Astrocyte (in vitro differentiated cells and primary cell): Measurements from ENCODE around the gene PEX5L. TPM values are rescaled to one million over a fixed set of nuclear protein-coding genes. Genes with fewer than 3 reads are reported as not detected.

Experiments used
- DNase-seq: peaks from one replicate; pipeline ENCODE4 v3.0.0-alpha.2; 2010; ENCODE audit warnings: low read depth
- FAIRE-seq: peaks from 2 replicates; lab custom pipeline; 2011; peaks lifted over from hg19 to GRCh38; lab: Jason Lieb, UNC
- H2AFZ ChIP-seq: 2 replicates; pipeline ENCODE4 v1.6.0; 2012; ENCODE audit warnings: low read depth, low read length, inconsistent platforms
- H3K27ac ChIP-seq: 2 replicates; pipeline ENCODE4 v1.5.1; 2011; ENCODE audit warnings: low read depth, low read length, inconsistent platforms
- H3K27me3 ChIP-seq: 2 replicates; pipeline ENCODE4 v1.6.0; 2011; ENCODE audit warnings: low read length, inconsistent platforms; ENCODE audit not compliant: insufficient read depth
- H3K36me3 ChIP-seq: 2 replicates; pipeline ENCODE4 v1.5.1; 2011; ENCODE audit warnings: low read length, inconsistent platforms; ENCODE audit not compliant: insufficient read depth
- H3K4me1 ChIP-seq: 2 replicates; pipeline ENCODE4 v1.5.1; 2011; ENCODE audit warnings: low read length, inconsistent platforms; ENCODE audit not compliant: insufficient read depth
- H3K4me2 ChIP-seq: 2 replicates; pipeline ENCODE4 v1.6.0; 2012; ENCODE audit warnings: low read length, inconsistent platforms
- H3K4me3 ChIP-seq: 2 replicates; pipeline ENCODE4 v1.5.1; 2011; ENCODE audit warnings: low read depth, mild to moderate bottlenecking, low read length, inconsistent platforms; ENCODE audit not compliant: insufficient read depth
- H3K79me2 ChIP-seq: 2 replicates; pipeline ENCODE4 v1.6.0; 2012; ENCODE audit warnings: mild to moderate bottlenecking, low read length, inconsistent platforms; ENCODE audit not compliant: insufficient read depth
- H3K9ac ChIP-seq: 2 replicates; pipeline ENCODE4 v1.6.0; 2012; ENCODE audit warnings: mild to moderate bottlenecking, low read length, inconsistent platforms
- H3K9me3 ChIP-seq: 2 replicates; pipeline ENCODE4 v1.5.1; 2012; ENCODE audit warnings: low read depth, mild to moderate bottlenecking, low read length, inconsistent platforms; ENCODE audit not compliant: insufficient read depth
- H4K20me1 ChIP-seq: 2 replicates; pipeline ENCODE4 v1.6.0; 2012; ENCODE audit warnings: low read length, inconsistent platforms; ENCODE audit not compliant: insufficient read depth
- H3K27ac Mint-ChIP-seq: one replicate; pipeline ENCODE4 v1.8.0; 2021; ENCODE audit warnings: mild to moderate bottlenecking, mixed read lengths; ENCODE audit not compliant: unreplicated experiment
- H3K27me3 Mint-ChIP-seq: one replicate; pipeline ENCODE4 v1.8.0; 2021; ENCODE audit warnings: low read depth, mixed read lengths; ENCODE audit not compliant: unreplicated experiment
- H3K36me3 Mint-ChIP-seq: one replicate; pipeline ENCODE4 v1.8.0; 2021; ENCODE audit warnings: low read depth, mixed read lengths; ENCODE audit not compliant: unreplicated experiment
- H3K4me1 Mint-ChIP-seq: one replicate; pipeline ENCODE4 v1.8.0; 2021; ENCODE audit warnings: low read depth, mixed read lengths; ENCODE audit not compliant: unreplicated experiment
- H3K4me3 Mint-ChIP-seq: one replicate; pipeline ENCODE4 v1.8.0; 2021; ENCODE audit warnings: mild to moderate bottlenecking, moderate library complexity, mixed read lengths; ENCODE audit not compliant: unreplicated experiment
- H3K9me3 Mint-ChIP-seq: one replicate; pipeline ENCODE4 v1.8.0; 2021; ENCODE audit warnings: mild to moderate bottlenecking, mixed read lengths; ENCODE audit not compliant: unreplicated experiment
- EZH2 ChIP-seq: IDR thresholded peaks from 2 replicates; pipeline ENCODE4 v1.6.1; 2012; ENCODE audit warnings: mild to moderate bottlenecking, low read length, inconsistent platforms; ENCODE audit not compliant: insufficient read depth
- total RNA-seq: library from RNA; stranded (reverse); gene quantifications from 2 replicates; pipeline ENCODE4 v1.2.1, GENCODE V29; 2021
- TF ChIP-seq, protein P1 (sequence below): IDR thresholded peaks from 2 replicates; pipeline ENCODE4 v1.5.1; 2011; ENCODE audit warnings: low read depth, mild to moderate bottlenecking, inconsistent platforms, low read length, moderate library complexity; ENCODE audit not compliant: insufficient read depth

The PEX5L gene
- total RNA-seq, 1 donor from 2014 or later = 0.43 TPM

DNA sequence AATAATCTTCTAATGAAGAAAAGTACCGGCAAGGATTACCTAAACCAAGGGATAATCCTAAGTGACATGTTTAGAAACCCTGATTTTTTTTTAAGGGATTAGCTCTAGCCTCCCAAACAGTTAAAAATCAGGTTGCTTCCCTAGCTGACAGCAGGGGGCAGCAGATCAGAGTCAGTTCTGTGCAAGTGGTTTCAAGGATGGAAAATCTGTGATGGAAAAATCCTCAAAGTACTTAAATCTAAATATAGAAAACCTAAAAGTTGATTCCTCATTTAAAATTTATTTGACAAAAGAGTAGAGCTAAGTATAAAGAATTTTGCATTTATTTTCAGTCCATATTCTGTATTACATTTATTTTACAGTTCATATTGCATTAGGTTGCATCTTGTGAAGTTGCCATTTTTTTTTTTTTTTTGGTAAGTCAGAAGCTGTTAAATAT, 107.6 kb downstream of the PEX5L start:
- H3K4me3 ChIP-seq = no peak overlapping the region
- Mint-ChIP-seq H3K27me3 (no peaks in the 10 kb centered on the region), H3K27ac (no peak overlapping the region), H3K4me3 (no peak overlapping the region), H3K4me1 (no peaks in the 10 kb centered on the region), H3K9me3 (no peaks in the 10 kb centered on the region), H3K36me3 (no peaks in the 10 kb centered on the region)
- no peak overlapping the region for H3K9ac ChIP-seq
- no peaks in the 10 kb centered on the region for H3K9me3 ChIP-seq
- no peak for FAIRE-seq
- H3K27ac ChIP-seq = no peak overlapping the region
- no peaks in the 10 kb centered on the region for H4K20me1 ChIP-seq
- DNase-seq = peak; percentile 41
- no peaks in the 10 kb centered on the region for H3K4me1 ChIP-seq
- no peaks in the 10 kb centered on the region for H3K27me3 ChIP-seq
- TF ChIP-seq, protein P1, sequence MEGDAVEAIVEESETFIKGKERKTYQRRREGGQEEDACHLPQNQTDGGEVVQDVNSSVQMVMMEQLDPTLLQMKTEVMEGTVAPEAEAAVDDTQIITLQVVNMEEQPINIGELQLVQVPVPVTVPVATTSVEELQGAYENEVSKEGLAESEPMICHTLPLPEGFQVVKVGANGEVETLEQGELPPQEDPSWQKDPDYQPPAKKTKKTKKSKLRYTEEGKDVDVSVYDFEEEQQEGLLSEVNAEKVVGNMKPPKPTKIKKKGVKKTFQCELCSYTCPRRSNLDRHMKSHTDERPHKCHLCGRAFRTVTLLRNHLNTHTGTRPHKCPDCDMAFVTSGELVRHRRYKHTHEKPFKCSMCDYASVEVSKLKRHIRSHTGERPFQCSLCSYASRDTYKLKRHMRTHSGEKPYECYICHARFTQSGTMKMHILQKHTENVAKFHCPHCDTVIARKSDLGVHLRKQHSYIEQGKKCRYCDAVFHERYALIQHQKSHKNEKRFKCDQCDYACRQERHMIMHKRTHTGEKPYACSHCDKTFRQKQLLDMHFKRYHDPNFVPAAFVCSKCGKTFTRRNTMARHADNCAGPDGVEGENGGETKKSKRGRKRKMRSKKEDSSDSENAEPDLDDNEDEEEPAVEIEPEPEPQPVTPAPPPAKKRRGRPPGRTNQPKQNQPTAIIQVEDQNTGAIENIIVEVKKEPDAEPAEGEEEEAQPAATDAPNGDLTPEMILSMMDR = peak; percentile 80
- no peak for TF ChIP-seq EZH2
- H3K4me2 ChIP-seq = no peak overlapping the region
- no peaks in the 10 kb centered on the region for H3K36me3 ChIP-seq
- no peak overlapping the region for H2AFZ ChIP-seq
- H3K79me2 ChIP-seq = no peaks in the 10 kb centered on the region

DNA sequence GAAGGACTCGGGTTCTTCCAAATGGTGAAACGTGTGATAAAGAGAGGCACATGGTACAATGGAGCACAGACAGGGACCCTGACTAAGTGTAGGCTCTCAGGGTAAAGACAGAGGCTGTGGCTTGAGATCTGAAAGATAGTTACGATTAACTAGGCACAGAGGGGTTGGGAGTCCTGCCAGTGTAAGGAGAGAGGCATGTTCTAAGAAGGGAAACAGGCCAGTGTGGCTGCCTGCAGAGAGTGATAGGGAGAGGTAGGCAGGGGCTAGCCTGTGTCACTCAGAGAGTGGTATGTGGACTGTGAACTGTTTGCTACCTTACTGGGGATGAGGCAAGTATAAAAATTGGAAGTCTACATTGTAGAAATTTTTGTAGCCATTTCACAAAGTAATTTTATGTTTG, 109.5 kb downstream of the PEX5L start:
- DNase-seq (no peak), FAIRE-seq (no peak)
- no peaks in the 10 kb centered on the region for H3K4me1 Mint-ChIP-seq
- Histone ChIP-seq H3K4me1 (no peaks in the 10 kb centered on the region), H4K20me1 (no peaks in the 10 kb centered on the region), H3K27ac (no peak overlapping the region), H3K9ac (no peak overlapping the region), H3K36me3 (no peaks in the 10 kb centered on the region), H3K4me2 (no peak overlapping the region), H2AFZ (no peak overlapping the region), H3K27me3 (no peaks in the 10 kb centered on the region), H3K4me3 (no peak overlapping the region), H3K79me2 (no peaks in the 10 kb centered on the region), H3K9me3 (no peaks in the 10 kb centered on the region)
- H3K4me3 Mint-ChIP-seq = no peak overlapping the region
- H3K9me3 Mint-ChIP-seq = no peaks in the 10 kb centered on the region
- H3K27me3 Mint-ChIP-seq = no peaks in the 10 kb centered on the region
- no peaks in the 10 kb centered on the region for H3K36me3 Mint-ChIP-seq
- TF ChIP-seq EZH2 = no peak
- TF ChIP-seq, protein P1 = no peak
- H3K27ac Mint-ChIP-seq = no peak overlapping the region

DNA sequence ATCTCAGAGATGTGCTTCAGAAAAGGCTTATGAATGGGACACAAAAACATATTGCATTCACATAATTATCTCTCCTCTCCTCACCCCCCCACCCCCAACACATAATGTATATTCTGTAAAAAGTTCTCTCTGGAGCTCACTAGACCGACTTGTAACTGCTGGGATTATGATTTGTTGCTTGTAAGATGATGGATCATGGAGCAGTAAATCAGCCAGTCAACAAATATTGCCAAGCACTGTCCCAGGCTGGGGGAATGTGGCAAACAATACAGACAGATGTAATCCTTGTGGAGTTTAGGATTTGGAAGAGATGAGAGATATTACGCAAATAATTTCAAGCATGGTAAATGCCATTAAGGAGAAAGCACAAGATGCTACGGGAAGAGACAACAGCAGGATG, 114.8 kb downstream of the PEX5L start:
- DNase-seq (no peak), FAIRE-seq (no peak)
- no peaks in the 10 kb centered on the region for H3K4me1 ChIP-seq
- H3K27ac Mint-ChIP-seq = no peak overlapping the region
- H3K4me3 Mint-ChIP-seq = no peak overlapping the region
- no peaks in the 10 kb centered on the region for H3K9me3 ChIP-seq
- H2AFZ ChIP-seq = no peak overlapping the region
- H3K36me3 ChIP-seq = no peaks in the 10 kb centered on the region
- no peaks in the 10 kb centered on the region for H3K27me3 Mint-ChIP-seq
- H3K4me2 ChIP-seq = no peak overlapping the region
- no peaks in the 10 kb centered on the region for H3K4me1 Mint-ChIP-seq
- no peaks in the 10 kb centered on the region for H4K20me1 ChIP-seq
- H3K79me2 ChIP-seq = no peaks in the 10 kb centered on the region
- no peak overlapping the region for H3K27ac ChIP-seq
- H3K9ac ChIP-seq = no peak overlapping the region
- H3K27me3 ChIP-seq = no peaks in the 10 kb centered on the region
- no peaks in the 10 kb centered on the region for H3K36me3 Mint-ChIP-seq
- no peak overlapping the region for H3K4me3 ChIP-seq
- H3K9me3 Mint-ChIP-seq = no peaks in the 10 kb centered on the region
- TF ChIP-seq, protein P1 = no peak
- no peak for TF ChIP-seq EZH2
